Esophagus muscularis mucosa (tissue), 3 donors: Measurements from ENCODE around the gene NACA.

ENCODE experiments used
- POLR2A ChIP-seq: fragments of 450-650 bp; IDR thresholded peaks from one replicate; pipeline ENCODE4 v1.6.1; 2017; ENCODE audit warnings: antibody characterized with exemption, moderate library complexity, mild to moderate bottlenecking, low read depth
- POLR2AphosphoS5 ChIP-seq, 2 donors: sonication (generic); formaldehyde crosslinking; IDR thresholded peaks; one replicate each; pipeline ENCODE4 v1.6.1; 2017; ENCODE audit warnings: antibody characterized with exemption in 2 of 2
- TF ChIP-seq, protein P1 (sequence below), 3 experiments: fragments of 200-600 bp in 2 of 3; fragments of 450-650 bp in 1 of 3; sonication (generic) in 2 of 3; IDR thresholded peaks; one replicate each; pipeline ENCODE4 v1.5.1; 2017 to 2019; ENCODE audit warnings: antibody characterized with exemption in 3 of 3, mild to moderate bottlenecking in 2 of 3, moderate library complexity in 1 of 3

DNA sequence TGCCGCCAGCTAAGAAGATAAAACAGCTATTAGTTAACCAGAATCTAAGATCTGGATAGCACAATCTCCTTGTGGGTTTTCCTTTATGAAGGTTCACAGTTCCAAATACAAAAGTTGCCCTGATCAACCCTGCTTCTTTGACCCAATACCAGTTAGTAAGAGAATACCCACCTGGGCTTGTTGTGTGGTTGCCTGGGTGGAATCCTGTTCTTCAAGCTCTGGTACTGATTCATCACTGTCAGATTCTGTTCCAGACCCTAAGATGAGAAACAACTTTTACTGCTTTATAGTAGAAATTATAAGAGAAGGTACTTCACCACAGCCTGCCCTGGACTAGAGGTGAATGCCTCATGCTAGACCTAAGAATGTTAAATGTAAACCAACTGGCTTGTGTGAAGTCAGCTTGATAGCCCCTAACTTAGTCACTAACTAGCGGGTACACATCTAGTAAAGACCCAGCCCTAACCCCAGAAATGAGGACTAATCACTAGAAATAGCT, 10.6 kb downstream of the NACA start:
- TF ChIP-seq, protein P1, sequence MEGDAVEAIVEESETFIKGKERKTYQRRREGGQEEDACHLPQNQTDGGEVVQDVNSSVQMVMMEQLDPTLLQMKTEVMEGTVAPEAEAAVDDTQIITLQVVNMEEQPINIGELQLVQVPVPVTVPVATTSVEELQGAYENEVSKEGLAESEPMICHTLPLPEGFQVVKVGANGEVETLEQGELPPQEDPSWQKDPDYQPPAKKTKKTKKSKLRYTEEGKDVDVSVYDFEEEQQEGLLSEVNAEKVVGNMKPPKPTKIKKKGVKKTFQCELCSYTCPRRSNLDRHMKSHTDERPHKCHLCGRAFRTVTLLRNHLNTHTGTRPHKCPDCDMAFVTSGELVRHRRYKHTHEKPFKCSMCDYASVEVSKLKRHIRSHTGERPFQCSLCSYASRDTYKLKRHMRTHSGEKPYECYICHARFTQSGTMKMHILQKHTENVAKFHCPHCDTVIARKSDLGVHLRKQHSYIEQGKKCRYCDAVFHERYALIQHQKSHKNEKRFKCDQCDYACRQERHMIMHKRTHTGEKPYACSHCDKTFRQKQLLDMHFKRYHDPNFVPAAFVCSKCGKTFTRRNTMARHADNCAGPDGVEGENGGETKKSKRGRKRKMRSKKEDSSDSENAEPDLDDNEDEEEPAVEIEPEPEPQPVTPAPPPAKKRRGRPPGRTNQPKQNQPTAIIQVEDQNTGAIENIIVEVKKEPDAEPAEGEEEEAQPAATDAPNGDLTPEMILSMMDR (IDR thresholded peaks at IDR 0.05), result no peak
- TF ChIP-seq POLR2AphosphoS5 (IDR thresholded peaks at IDR 0.05) (no peak), POLR2A (no peak)
